ENCODE data around the gene TRAP1. TPM values are rescaled to one million over a fixed set of nuclear protein-coding genes. Genes with fewer than 3 reads are reported as not detected.

The TRAP1 gene
- total RNA-seq, 1 experiment from 2014 or later: 382 TPM

- no peak overlapping the region for H3K4me2 ChIP-seq (ENCODE audit: low read length)
- no peak overlapping the region for H3K9ac ChIP-seq (ENCODE audit: low read length)
- no peaks in the 10 kb centered on the region; the same call in 1 of the 2 replicates for H3K36me3 ChIP-seq (ENCODE audit: low read depth, low read length)
- H3K27ac ChIP-seq (ENCODE audit: low read length): no peak overlapping the region
- no peaks in the 10 kb centered on the region for H3F3A ChIP-seq (ENCODE audit: low read length, unreplicated experiment)
- no peaks in the 10 kb centered on the region for H3K27me3 ChIP-seq (ENCODE audit: low read length)
- H2AFZ ChIP-seq (ENCODE audit: low read length): no peak overlapping the region
- ChIA-PET POLR2A (ENCODE audit: unreplicated experiment) (no interaction called here), CTCF (interaction anchor here (0.6 kb wide), 1 partner anchor 114 kb away, joined by 3 read pairs; no protein-coding TSS in a partner anchor)
- no peaks in the 10 kb centered on the region for H3K9me2 ChIP-seq (replicated peaks; ENCODE audit: low read length)
- no peaks in the 10 kb centered on the region for H4K20me1 ChIP-seq (ENCODE audit: low read length)
- DNase-seq (no peak), ATAC-seq (no peak)
- TF ChIP-seq EZH2 (IDR thresholded peaks at IDR 0.05; ENCODE audit: low read length, unreplicated experiment) (no peak), EZH2phosphoT487 (IDR thresholded peaks at IDR 0.05; ENCODE audit: borderline replicate concordance, low read length) (no peak), CTCF (conservative IDR thresholded peaks at IDR 0.05; ENCODE audit: low read depth, low read length) (no peak)
- no peaks in the 10 kb centered on the region for H3K4me1 ChIP-seq (ENCODE audit: insufficient read depth, low read length)
- BruUV-seq (replicated peaks): no TSS peak
- H3K79me2 ChIP-seq (ENCODE audit: low read length): no peaks in the 10 kb centered on the region
- H3K4me3 ChIP-seq (ENCODE audit: low read length): no peak overlapping the region
- intact Hi-C loops (cut with micrococcal nuclease): no loop called here
- H3K9me3 ChIP-seq (ENCODE audit: low read length): no peaks in the 10 kb centered on the region
These were observed 43.2 kb upstream of the TRAP1 start for GRCh38 chr16:3760518-3760917.

- intact Hi-C loops (cut with micrococcal nuclease): no loop called here
- POLR2A ChIA-PET (ENCODE audit: unreplicated experiment): no interaction called here
These were observed 42.4 kb upstream of the TRAP1 start for GRCh38 chr16:3759736-3760135.

More at GRCh38 chr16:3759736-3760135, 42.4 kb upstream of the TRAP1 start:
- no peak overlapping the region for H3K4me3 ChIP-seq (ENCODE audit: low read length)
- BruUV-seq (replicated peaks): no TSS peak
- DNase-seq (no peak), ATAC-seq (no peak)
- no peaks in the 10 kb centered on the region for H3K9me2 ChIP-seq (replicated peaks; ENCODE audit: low read length)
- H3K27ac ChIP-seq (ENCODE audit: low read length): no peak overlapping the region
- no peak overlapping the region for H3K4me2 ChIP-seq (ENCODE audit: low read length)
- H3K36me3 ChIP-seq (ENCODE audit: low read depth, low read length): no peaks in the 10 kb centered on the region; the same call in 1 of the 2 replicates
- no peaks in the 10 kb centered on the region for H3F3A ChIP-seq (ENCODE audit: low read length, unreplicated experiment)
- TF ChIP-seq EZH2phosphoT487 (IDR thresholded peaks at IDR 0.05; ENCODE audit: borderline replicate concordance, low read length): no peak
- no peak for TF ChIP-seq CTCF (conservative IDR thresholded peaks at IDR 0.05; ENCODE audit: low read depth, low read length)
- TF ChIP-seq EZH2 (IDR thresholded peaks at IDR 0.05; ENCODE audit: low read length, unreplicated experiment): no peak
- H3K27me3 ChIP-seq (ENCODE audit: low read length): no peaks in the 10 kb centered on the region
- no peak overlapping the region for H3K9ac ChIP-seq (ENCODE audit: low read length)
- H2AFZ ChIP-seq (ENCODE audit: low read length): no peak overlapping the region
- no peaks in the 10 kb centered on the region for H3K4me1 ChIP-seq (ENCODE audit: insufficient read depth, low read length)
- H4K20me1 ChIP-seq (ENCODE audit: low read length): no peaks in the 10 kb centered on the region
- no peaks in the 10 kb centered on the region for H3K79me2 ChIP-seq (ENCODE audit: low read length)
- no peaks in the 10 kb centered on the region for H3K9me3 ChIP-seq (ENCODE audit: low read length)
- CTCF ChIA-PET: no interaction called here

All from PC-3 (cell line).